Measurements from ENCODE around the gene PSMG3. TPM values are rescaled to one million over a fixed set of nuclear protein-coding genes. Genes with fewer than 3 reads are reported as not detected.

Gene PSMG3
- total RNA-seq, 4 donors from 2014 or later, result 22.0 to 37.7 (median 28.4) TPM

- DNase-seq (ENCODE audit: low spot score), result no peak
- TF ChIP-seq CTCF (IDR thresholded peaks at IDR 0.05), result no peak
- ATAC-seq (ENCODE audit: low FRiP score), result no peak
These were observed 10.8 kb downstream of the PSMG3 start for GRCh38 chr7:1558841-1559625.

DNA sequence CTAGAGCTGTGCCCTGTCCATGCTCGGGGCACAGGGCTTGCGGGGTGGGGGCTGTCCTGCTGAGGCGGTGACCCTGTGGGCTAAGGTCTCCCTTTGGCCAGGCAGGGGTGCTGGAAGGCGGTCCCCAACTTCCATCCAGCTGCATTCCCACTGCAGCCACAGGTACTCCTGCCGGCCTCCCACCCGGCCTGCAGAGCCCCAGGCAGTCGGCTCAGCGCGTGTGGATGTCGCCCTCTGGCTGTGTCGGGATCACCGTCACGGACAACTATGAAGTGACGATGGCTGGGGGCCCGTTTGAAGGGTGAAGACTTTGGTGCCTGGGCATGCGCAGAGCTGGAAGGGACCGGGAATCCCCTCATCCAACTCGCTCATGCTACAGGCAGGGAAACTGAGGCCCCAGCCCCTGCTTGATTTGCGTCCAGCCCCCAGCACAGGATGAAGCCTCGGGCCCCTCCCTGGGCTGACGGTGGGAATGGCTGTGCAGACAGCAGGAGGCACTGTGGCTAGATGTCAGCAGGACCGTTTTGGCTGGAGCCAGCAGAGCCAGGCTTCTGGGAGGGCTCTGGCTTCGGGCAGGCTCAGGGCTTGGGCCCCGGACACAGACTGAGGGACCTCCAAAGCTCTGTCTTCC is 11.5 kb downstream of the PSMG3 start:
- TF ChIP-seq CTCF (IDR thresholded peaks at IDR 0.05), result no peak
- DNase-seq (ENCODE audit: low spot score) (no peak), ATAC-seq (ENCODE audit: low FRiP score) (no peak)

DNA sequence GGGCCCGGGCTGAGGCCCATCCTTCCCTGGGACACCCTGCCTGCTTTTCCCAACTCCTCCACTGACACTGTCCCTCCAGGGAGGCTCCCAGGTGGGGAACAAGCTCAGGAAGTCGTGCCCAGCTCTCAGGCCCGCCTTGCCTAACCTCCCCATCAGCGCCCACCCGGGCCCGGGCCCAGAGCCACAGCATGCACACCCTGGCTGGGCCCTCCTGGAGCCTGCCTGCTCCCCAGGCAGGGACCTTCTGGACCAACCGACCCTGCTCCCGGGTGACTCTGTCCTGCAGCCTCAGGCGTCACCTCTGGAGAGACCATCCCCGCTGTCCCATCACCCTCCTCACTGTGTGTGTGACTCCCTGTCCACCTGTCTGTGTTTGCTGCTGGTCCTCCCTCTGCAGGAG is 12.1 kb downstream of the PSMG3 start:
- no peak for DNase-seq (ENCODE audit: low spot score)
- no peak for ATAC-seq (ENCODE audit: low FRiP score)
- no peak for TF ChIP-seq CTCF (IDR thresholded peaks at IDR 0.05)

GRCh38 chr7:1557006-1557405 is 12.8 kb downstream of the PSMG3 start:
- TF ChIP-seq CTCF (IDR thresholded peaks at IDR 0.05), result no peak
- ATAC-seq (ENCODE audit: low FRiP score) (no peak), DNase-seq (ENCODE audit: low spot score) (no peak)

- ATAC-seq (ENCODE audit: low FRiP score) (peak; percentile 2), DNase-seq (ENCODE audit: low spot score) (no peak)
- no peak for TF ChIP-seq CTCF (IDR thresholded peaks at IDR 0.05)
These were observed 13.9 kb downstream of the PSMG3 start, which contains the start of gene TMEM184A for GRCh38 chr7:1555813-1556543. TSS of gene TMEM184A (minus strand) at chr7:1556205. CDS start at chr7:1555484, 721 bp downstream.

DNA sequence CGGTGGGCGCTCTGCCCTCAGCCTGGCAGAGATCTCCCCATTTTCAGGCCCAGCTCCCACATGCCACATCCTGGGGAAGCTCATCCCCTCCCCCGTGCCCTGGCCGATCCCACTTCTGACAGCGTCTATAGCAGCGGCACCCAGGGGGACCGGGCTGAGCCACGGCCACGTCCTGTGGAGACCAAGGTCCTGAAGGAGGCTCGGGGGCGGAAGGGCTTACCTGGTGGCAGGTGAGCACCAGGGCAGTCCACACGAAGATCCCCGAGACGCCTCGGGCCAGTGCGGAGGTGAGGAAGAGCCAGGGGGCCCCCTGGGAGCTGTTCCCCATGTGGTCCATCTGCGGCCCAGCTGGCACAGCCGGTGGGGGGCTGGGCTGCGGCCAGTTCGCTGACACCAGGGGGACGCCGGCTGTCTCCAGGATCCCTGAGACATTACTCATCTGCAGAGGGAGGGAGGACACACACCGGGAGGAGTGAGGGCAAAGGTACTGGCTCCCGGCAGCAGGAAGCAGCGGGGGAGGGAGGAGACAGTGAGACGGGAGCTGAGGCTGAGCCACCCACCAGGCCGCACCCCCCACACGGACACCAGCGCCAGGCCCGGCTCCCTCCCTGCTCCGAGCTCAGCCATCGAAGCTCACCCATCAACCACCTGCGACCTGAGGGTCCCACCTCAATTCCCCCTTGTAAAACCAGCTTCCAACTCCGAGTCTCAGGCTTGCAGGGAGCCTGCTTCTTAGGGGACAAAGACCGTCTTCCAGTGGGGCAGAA is 14.6 kb downstream of the PSMG3 start:
- TF ChIP-seq CTCF (IDR thresholded peaks at IDR 0.05), result no peak
- ATAC-seq (ENCODE audit: low FRiP score), result peak; percentile 65
- DNase-seq (ENCODE audit: low spot score), result no peak
